Keratinocyte (primary cell): ENCODE data around the gene ATG14.

Experiments
- EZH2 ChIP-seq: IDR thresholded peaks from one replicate; pipeline ENCODE4 v1.6.1; 2012; ENCODE audit warnings: inconsistent platforms, mild to moderate bottlenecking, low read length, moderate library complexity
- TF ChIP-seq, protein P1 (sequence below), 3 experiments: IDR thresholded peaks in 1 of 3; conservative IDR thresholded peaks in 1 of 3; optimal IDR thresholded peaks in 1 of 3; 2 replicates in 2 of 3; 3 replicates in 1 of 3; pipeline versions ENCODE3 to v1.5.1; 2011; ENCODE audit warnings: low read length in 3 of 3, mild to moderate bottlenecking in 3 of 3, moderate library complexity in 2 of 3, control low read depth in 1 of 3, inconsistent platforms in 1 of 3; ENCODE audit not compliant: insufficient read depth in 2 of 3; ENCODE audit errors: extremely low read depth in 1 of 3

DNA sequence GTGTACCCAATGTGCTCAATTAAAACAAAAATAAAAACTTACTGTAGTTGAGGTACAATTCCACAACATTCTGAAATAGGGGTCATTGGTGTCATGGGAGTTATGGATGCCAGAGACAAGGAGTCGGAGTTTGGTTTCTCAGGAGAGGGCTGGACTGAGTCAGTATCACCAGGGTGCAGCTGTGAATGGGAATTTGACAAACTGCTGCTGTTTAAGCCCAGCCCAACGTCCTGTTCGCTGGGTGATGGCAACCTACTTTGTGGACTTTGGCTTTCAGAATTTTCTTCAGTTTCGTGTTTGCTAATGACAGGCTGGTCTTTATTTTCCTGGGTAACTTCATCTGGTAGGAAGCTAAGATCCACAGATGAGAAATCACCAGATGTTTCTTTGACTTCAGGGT, 24.9 kb upstream of the ATG14 start:
- TF ChIP-seq, protein P1, sequence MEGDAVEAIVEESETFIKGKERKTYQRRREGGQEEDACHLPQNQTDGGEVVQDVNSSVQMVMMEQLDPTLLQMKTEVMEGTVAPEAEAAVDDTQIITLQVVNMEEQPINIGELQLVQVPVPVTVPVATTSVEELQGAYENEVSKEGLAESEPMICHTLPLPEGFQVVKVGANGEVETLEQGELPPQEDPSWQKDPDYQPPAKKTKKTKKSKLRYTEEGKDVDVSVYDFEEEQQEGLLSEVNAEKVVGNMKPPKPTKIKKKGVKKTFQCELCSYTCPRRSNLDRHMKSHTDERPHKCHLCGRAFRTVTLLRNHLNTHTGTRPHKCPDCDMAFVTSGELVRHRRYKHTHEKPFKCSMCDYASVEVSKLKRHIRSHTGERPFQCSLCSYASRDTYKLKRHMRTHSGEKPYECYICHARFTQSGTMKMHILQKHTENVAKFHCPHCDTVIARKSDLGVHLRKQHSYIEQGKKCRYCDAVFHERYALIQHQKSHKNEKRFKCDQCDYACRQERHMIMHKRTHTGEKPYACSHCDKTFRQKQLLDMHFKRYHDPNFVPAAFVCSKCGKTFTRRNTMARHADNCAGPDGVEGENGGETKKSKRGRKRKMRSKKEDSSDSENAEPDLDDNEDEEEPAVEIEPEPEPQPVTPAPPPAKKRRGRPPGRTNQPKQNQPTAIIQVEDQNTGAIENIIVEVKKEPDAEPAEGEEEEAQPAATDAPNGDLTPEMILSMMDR (optimal IDR thresholded peaks at IDR 0.05 in 1 of 3, IDR thresholded peaks at IDR 0.05 in 1 of 3, conservative IDR thresholded peaks at IDR 0.05 in 1 of 3; ENCODE audit: extremely low read depth in 1 of 3, insufficient read depth in 2 of 3, low read length in 3 of 3) = no peak
- TF ChIP-seq EZH2 = no peak
